Measurements from ENCODE around the gene PRR19.

- TF ChIP-seq, protein P1, sequence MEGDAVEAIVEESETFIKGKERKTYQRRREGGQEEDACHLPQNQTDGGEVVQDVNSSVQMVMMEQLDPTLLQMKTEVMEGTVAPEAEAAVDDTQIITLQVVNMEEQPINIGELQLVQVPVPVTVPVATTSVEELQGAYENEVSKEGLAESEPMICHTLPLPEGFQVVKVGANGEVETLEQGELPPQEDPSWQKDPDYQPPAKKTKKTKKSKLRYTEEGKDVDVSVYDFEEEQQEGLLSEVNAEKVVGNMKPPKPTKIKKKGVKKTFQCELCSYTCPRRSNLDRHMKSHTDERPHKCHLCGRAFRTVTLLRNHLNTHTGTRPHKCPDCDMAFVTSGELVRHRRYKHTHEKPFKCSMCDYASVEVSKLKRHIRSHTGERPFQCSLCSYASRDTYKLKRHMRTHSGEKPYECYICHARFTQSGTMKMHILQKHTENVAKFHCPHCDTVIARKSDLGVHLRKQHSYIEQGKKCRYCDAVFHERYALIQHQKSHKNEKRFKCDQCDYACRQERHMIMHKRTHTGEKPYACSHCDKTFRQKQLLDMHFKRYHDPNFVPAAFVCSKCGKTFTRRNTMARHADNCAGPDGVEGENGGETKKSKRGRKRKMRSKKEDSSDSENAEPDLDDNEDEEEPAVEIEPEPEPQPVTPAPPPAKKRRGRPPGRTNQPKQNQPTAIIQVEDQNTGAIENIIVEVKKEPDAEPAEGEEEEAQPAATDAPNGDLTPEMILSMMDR (IDR thresholded peaks at IDR 0.05; ENCODE audit: low read depth, low read length, missing input control), result no peak
- no peak for TF ChIP-seq JUND (IDR thresholded peaks at IDR 0.05)
Observed at GRCh38 chr19:42328106-42328505, 26.2 kb downstream of the PRR19 start.
